ENCODE measurements around the gene FMN1.

DNA sequence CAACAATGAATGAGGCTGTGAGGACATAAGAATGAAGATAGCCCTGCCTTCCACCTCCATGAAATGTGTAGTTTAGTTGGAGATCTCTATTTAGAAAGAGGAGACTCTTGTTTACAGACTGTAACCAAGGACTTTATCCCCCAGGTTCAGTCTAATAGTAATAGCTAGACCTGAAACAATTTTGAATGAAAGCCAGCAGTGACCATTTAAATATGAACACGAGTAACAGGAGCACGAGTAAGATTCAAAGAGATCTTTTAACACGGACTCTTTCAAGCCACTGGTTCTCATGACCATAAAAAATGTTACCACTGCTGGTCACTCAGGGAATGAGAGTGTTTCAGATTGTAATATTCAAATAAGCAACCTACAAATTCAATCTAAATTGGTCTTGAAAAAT lies 123.1 kb downstream of the FMN1 start:
- TF ChIP-seq CTCF (IDR thresholded peaks at IDR 0.05) (no peak), PBX3 (IDR thresholded peaks at IDR 0.05) (no peak), MYC (IDR thresholded peaks at IDR 0.05; ENCODE audit: borderline replicate concordance, low read length) (no peak), EP300 (IDR thresholded peaks at IDR 0.05) (no peak), RAD21 (conservative IDR thresholded peaks at IDR 0.05 in 1 of 2, IDR thresholded peaks at IDR 0.05 in 1 of 2) (no peak)

Measured in A549 (cell line).